ENCODE data around the gene LRFN3.

DNA sequence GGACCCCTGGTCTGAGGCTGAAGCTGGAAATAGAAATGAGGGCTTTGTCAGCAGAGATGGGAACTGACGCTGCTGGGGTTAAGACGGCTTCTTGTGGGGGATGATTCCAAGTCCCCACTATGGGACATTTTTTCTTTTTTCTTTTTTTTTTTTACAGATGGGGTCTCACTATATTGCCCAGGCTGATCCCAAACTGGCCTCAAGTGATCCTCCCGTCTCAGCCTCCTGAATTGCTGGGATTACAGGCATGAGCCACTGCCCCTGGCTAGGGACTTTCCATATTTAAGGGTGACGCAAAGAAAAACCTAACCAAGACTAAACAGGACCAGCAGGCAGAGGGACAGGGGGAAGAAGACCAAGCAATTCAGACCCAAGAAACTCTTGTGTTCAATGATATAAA lies 10.0 kb downstream of the LRFN3 start:
- TF ChIP-seq CSDC2 (CRISPR knock-in tag; IDR thresholded peaks at IDR 0.05) (no peak), ARNTL (CRISPR knock-in tag; IDR thresholded peaks at IDR 0.05; ENCODE audit: borderline replicate concordance, low read depth) (no peak)

Measured in SK-N-SH treated with all-trans-retinoic acid at 6 μM for 48 hours (cell line).